Calu3 (cell line): Measurements from ENCODE around the gene PURA. TPM values are rescaled to one million over a fixed set of nuclear protein-coding genes. Genes with fewer than 3 reads are reported as not detected.
"Not testable (repeated sequence)": the region's sequence is repeated elsewhere in the genome, so short reads cannot be mapped to it uniquely, and the experiment has no call there.

Experiments
- BruUV-seq: library from RNA; stranded (reverse); fragments of 400-500 nt; replicated peaks from 2 replicates; lab custom pipeline; 2021; lab: Mats Ljungman, UMichigan
- CTCF ChIA-PET: fragments of 300-600 bp; sonication (Branson Sonifier 250); formaldehyde crosslinking; loops from one replicate; lab custom pipeline; 2022; ENCODE audit warnings: antibody characterized with exemption; lab: Charles Lee
- DNase-seq: peaks from one replicate; pipeline ENCODE4 v3.0.0; 2022
- H3K27ac Mint-ChIP-seq: one replicate; pipeline ENCODE4 v1.8.0; 2022; ENCODE audit warnings: mixed read lengths; ENCODE audit not compliant: unreplicated experiment
- H3K27me3 Mint-ChIP-seq: one replicate; pipeline ENCODE4 v1.8.0; 2022; ENCODE audit warnings: mixed read lengths; ENCODE audit not compliant: unreplicated experiment
- H3K36me3 Mint-ChIP-seq: one replicate; pipeline ENCODE4 v1.8.0; 2022; ENCODE audit warnings: mild to moderate bottlenecking, moderate library complexity, mixed read lengths; ENCODE audit not compliant: insufficient read depth, unreplicated experiment
- H3K4me1 Mint-ChIP-seq: one replicate; pipeline ENCODE4 v1.8.0; 2022; ENCODE audit warnings: mild to moderate bottlenecking, low read depth, mixed read lengths; ENCODE audit not compliant: unreplicated experiment
- H3K4me3 Mint-ChIP-seq: one replicate; pipeline ENCODE4 v1.8.0; 2022; ENCODE audit warnings: mild to moderate bottlenecking, low read depth, moderate library complexity, mixed read lengths; ENCODE audit not compliant: unreplicated experiment
- H3K9me3 Mint-ChIP-seq: one replicate; pipeline ENCODE4 v1.8.0; 2022; ENCODE audit warnings: low read depth, mixed read lengths; ENCODE audit not compliant: unreplicated experiment
- intact Hi-C: fragments of 100-400 bp; cut with micrococcal nuclease; formaldehyde crosslinking; loops from one replicate; pipeline ENCODE4 v1.10.0; 2022; ENCODE audit not compliant: unreplicated experiment
- total RNA-seq: library from RNA; stranded (reverse); gene quantifications from 2 replicates; pipeline ENCODE4 v1.2.3, GENCODE V29; 2022
- TF ChIP-seq, protein P1 (sequence below): fragments of 200-600 bp; IDR thresholded peaks from one replicate; pipeline ENCODE4 v1.8.0; 2022; ENCODE audit warnings: antibody characterized with exemption; ENCODE audit not compliant: unreplicated experiment

The PURA gene
- total RNA-seq, 1 experiment from 2014 or later, result 16.7 TPM

DNA sequence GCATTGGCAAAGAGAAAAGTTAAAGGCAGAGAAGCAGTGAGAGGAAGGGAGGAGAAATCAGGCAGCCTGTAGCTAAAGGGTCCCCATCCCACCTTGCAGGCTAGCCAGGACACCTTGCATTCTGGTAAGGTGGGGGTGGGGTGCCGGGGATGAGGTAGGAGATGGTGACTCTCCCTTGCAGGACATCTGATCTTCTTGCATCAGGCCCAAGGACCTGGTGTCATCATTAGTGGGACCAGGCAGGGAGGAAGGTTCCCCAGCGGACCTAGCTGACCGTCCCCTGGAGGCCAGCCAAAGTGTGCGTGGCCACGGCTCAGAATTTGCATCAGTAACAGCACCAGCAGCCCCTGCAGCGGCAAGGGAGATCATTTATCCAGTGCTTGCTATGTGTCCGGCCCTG is 39.3 kb downstream of the PURA start:
- DNase-seq, result no peak
- CTCF ChIA-PET, result no interaction called here
- Mint-ChIP-seq H3K4me1 (peaks cover 8% of the 10 kb centered on the region), H3K36me3 (peaks cover 6% of the 10 kb centered on the region), H3K27me3 (no peaks in the 10 kb centered on the region), H3K27ac (no peak overlapping the region), H3K4me3 (no peak overlapping the region), H3K9me3 (no peaks in the 10 kb centered on the region)
- TF ChIP-seq, protein P1, sequence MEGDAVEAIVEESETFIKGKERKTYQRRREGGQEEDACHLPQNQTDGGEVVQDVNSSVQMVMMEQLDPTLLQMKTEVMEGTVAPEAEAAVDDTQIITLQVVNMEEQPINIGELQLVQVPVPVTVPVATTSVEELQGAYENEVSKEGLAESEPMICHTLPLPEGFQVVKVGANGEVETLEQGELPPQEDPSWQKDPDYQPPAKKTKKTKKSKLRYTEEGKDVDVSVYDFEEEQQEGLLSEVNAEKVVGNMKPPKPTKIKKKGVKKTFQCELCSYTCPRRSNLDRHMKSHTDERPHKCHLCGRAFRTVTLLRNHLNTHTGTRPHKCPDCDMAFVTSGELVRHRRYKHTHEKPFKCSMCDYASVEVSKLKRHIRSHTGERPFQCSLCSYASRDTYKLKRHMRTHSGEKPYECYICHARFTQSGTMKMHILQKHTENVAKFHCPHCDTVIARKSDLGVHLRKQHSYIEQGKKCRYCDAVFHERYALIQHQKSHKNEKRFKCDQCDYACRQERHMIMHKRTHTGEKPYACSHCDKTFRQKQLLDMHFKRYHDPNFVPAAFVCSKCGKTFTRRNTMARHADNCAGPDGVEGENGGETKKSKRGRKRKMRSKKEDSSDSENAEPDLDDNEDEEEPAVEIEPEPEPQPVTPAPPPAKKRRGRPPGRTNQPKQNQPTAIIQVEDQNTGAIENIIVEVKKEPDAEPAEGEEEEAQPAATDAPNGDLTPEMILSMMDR, result no peak
- intact Hi-C loops, result no loop called here
- BruUV-seq, result no TSS peak

DNA sequence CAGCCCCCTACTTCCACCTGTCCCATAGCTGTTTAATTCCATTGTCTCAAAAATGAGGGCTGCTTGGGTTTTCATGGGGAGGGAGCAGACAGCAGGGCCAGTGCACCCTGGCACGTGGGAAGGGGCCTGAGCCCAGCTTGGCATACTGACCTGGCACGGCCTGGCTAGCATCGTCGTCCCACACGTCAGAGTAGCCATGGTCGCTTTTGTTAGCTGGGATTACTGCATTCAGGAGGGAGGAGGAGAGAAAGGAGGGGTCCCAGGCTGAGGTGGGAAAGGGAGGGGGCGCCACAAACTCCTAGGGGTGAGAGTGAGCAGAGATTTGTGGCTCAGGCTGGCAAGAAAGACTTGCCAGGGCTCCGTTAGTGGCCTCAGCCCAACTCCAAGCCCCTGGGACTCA is 40.0 kb downstream of the PURA start:
- Mint-ChIP-seq H3K4me3 (no peak overlapping the region), H3K36me3 (peaks cover 6% of the 10 kb centered on the region), H3K27me3 (no peaks in the 10 kb centered on the region), H3K4me1 (peaks cover 8% of the 10 kb centered on the region), H3K9me3 (no peaks in the 10 kb centered on the region), H3K27ac (no peak overlapping the region)
- TF ChIP-seq, protein P1, result no peak
- intact Hi-C loops, result no loop called here
- no peak for DNase-seq
- CTCF ChIA-PET, result interaction anchor here (2.3 kb wide), 1 partner anchor 78 kb away, joined by 4 read pairs; no protein-coding TSS in a partner anchor
- no TSS peak for BruUV-seq

DNA sequence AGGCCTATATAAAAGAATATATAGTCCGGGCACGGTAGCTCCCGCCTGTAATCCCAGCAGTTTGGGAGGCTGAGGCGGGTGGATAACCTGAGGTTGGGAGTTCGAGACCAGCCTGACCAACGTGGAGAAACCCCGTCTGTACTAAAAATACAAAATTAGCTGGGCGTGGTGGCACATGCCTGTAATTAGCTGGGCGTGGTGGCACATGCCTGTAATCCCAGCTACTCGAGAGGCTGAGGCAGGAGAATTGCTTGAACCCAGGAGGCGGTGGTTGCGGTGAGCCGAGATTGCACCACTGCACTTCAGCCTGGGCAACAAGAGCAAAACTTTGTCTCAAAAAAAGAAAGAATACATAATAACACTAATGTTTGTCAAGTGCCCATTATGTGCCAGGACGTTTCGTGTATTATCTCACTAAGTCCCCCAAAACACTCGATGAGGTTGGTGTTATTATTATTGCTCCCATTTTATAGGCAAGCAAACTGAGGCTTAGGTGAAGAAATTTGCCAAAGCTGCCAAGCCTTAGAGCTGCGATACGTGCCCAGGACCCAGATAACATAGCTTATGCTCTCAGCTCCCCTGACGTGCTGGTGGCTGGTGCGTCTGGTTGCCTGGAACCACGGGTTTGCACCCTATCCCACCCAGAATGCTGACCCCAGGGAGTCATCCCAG is 40.9 kb downstream of the PURA start:
- H3K4me1 Mint-ChIP-seq, DNase-seq, H3K9me3 Mint-ChIP-seq, H3K36me3 Mint-ChIP-seq, H3K27ac Mint-ChIP-seq, H3K27me3 Mint-ChIP-seq, BruUV-seq, H3K4me3 Mint-ChIP-seq, intact Hi-C loops: not testable (repeated sequence)
- CTCF ChIA-PET, result interaction anchor here (0.6 to 2.3 kb wide), 3 partner anchors 9 to 165 kb away, joined by 3 to 5 read pairs (median 4); no protein-coding TSS in a partner anchor

DNA sequence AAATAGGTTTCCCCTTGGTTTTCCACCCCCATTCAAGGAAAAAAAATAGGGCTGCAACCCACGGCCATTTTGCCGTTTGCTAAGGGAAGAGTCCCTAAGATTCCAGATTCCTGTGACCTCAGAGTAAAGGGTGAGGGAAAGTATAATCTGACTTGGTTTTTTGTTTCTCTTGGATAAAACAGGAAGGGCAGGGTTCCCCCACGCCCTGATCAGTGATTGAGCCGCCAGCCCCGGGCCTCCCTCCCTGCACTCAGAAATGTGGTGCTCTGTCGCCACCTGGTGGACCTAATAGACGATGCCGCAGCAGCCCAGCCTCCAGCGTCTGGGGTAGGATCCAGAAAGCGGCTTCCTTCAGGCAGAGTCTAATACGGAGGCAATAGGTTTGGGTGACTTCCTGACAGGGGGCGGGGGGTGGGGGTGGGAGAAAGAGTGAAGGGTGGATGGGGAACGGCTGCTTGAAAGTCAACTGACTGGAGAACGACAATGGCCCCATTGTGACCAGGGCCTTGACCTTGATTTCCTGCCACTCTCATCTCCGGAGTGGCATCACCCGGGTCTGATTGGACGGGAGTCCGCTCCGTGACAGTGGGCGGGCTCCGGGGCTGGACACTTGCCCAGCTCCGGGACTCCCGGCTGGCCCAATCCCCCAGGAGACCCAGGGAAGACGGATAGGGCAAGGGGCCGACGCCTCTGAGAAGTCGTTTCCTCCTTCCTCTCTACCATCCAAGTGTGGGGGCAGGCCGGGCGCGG is 43.3 kb downstream of the PURA start:
- peak; percentile 94 for DNase-seq
- H3K4me3 Mint-ChIP-seq, result peak overlapping the region; percentile 64
- H3K4me1 Mint-ChIP-seq, result peaks cover 4% of the 10 kb centered on the region
- H3K27me3 Mint-ChIP-seq, result no peaks in the 10 kb centered on the region
- peaks cover 6% of the 10 kb centered on the region for H3K36me3 Mint-ChIP-seq
- peak overlapping the region; percentile 59 for H3K27ac Mint-ChIP-seq
- TF ChIP-seq, protein P1, result peak; percentile 92
- intact Hi-C loops, result loop anchor here (1.0 to 2.0 kb wide), 2 partner anchors 82 to 370 kb away; no protein-coding TSS in a partner anchor
- CTCF ChIA-PET, result interaction anchor here (0.8 to 1.7 kb wide), 3 partner anchors 11 to 286 kb away, joined by 3 to 7 read pairs (median 4); no protein-coding TSS in a partner anchor
- no peaks in the 10 kb centered on the region for H3K9me3 Mint-ChIP-seq
- BruUV-seq, result no TSS peak
